Neural cell (in vitro differentiated cells): ENCODE results near the gene BNIPL. TPM values are rescaled to one million over a fixed set of nuclear protein-coding genes. Genes with fewer than 3 reads are reported as not detected.

Experiments used
- H2AFZ ChIP-seq: fragments of 200-600, 300-800 bp; sonication (generic), shearing (Covaris generic); 2 replicates; pipeline ENCODE4 v1.6.0; 2014; ENCODE audit warnings: low read depth, mild to moderate bottlenecking, antibody characterized with exemption, low read length, moderate library complexity
- H3F3A ChIP-seq: fragments of 200-600 bp; shearing (Covaris generic); 2 replicates; pipeline ENCODE4 v1.6.1; 2016; ENCODE audit warnings: mild to moderate bottlenecking, moderate library complexity, mixed read lengths, antibody characterized with exemption, low read length; ENCODE audit not compliant: insufficient read depth, poor library complexity, severe bottlenecking
- H3K27ac ChIP-seq: fragments of 200-600, 300-800 bp; sonication (generic), shearing (Covaris generic); 2 replicates; pipeline ENCODE4 v1.5.1; 2014; ENCODE audit warnings: mild to moderate bottlenecking, low read length, moderate library complexity
- H3K27me3 ChIP-seq: fragments of 300-800, 200-600 bp; sonication (generic), shearing (Covaris generic); 2 replicates; pipeline ENCODE4 v1.6.0; 2014; ENCODE audit warnings: mild to moderate bottlenecking, low read depth, low read length, moderate library complexity; ENCODE audit not compliant: insufficient read depth
- H3K36me3 ChIP-seq: fragments of 300-800, 200-600 bp; sonication (generic), shearing (Covaris generic); 2 replicates; pipeline ENCODE4 v1.5.1; 2014; ENCODE audit warnings: mild to moderate bottlenecking, antibody characterized with exemption, low read length, moderate library complexity; ENCODE audit not compliant: insufficient read depth
- H3K4me2 ChIP-seq: fragments of 300-800, 200-600 bp; sonication (generic), shearing (Covaris generic); 2 replicates; pipeline ENCODE4 v1.6.0; 2014; ENCODE audit warnings: mild to moderate bottlenecking, low read length
- H3K4me3 ChIP-seq: fragments of 300-800, 200-600 bp; sonication (generic), shearing (Covaris generic); 2 replicates; pipeline ENCODE4 v1.5.1; 2014; ENCODE audit warnings: mild to moderate bottlenecking, low read length, moderate library complexity
- H3K79me2 ChIP-seq: fragments of 200-600 bp; shearing (Covaris generic); replicated peaks from 2 replicates; pipeline ENCODE4 v1.6.0; 2014; ENCODE audit warnings: mild to moderate bottlenecking, low read length, moderate library complexity; ENCODE audit not compliant: insufficient read depth
- H3K9ac ChIP-seq: fragments of 300-800, 200-600 bp; sonication (generic), shearing (Covaris generic); 2 replicates; pipeline ENCODE4 v1.6.1; 2016; ENCODE audit warnings: mild to moderate bottlenecking, low read length, mixed read lengths
- H3K9me2 ChIP-seq: fragments of 200-600 bp; shearing (Covaris generic); 2 replicates; pipeline ENCODE4 v1.6.1; 2016; ENCODE audit warnings: mild to moderate bottlenecking, low read length, mixed read lengths; ENCODE audit not compliant: insufficient read depth
- H3K9me3 ChIP-seq: fragments of 200-600, 300-800 bp; sonication (generic), shearing (Covaris generic); 2 replicates; pipeline ENCODE4 v1.6.1; 2016; ENCODE audit warnings: mild to moderate bottlenecking, mixed run types, low read length, moderate library complexity, mixed read lengths
- H4K20me1 ChIP-seq: fragments of 200-600 bp; shearing (Covaris generic); 2 replicates; pipeline ENCODE4 v1.6.1; 2016; ENCODE audit warnings: mild to moderate bottlenecking, mixed run types; ENCODE audit not compliant: insufficient read depth
- EP300 ChIP-seq: fragments of 450-650 bp; conservative IDR thresholded peaks from 2 replicates; pipeline ENCODE4 v1.6.1; 2014; ENCODE audit warnings: antibody characterized with exemption, mild to moderate bottlenecking, moderate library complexity; ENCODE audit not compliant: poor library complexity, severe bottlenecking
- EZH2 ChIP-seq: fragments of 200-600, 300-800 bp; shearing (Covaris generic), sonication (generic); IDR thresholded peaks from 2 replicates; pipeline ENCODE4 v1.6.1; 2014; ENCODE audit warnings: antibody characterized with exemption, low read length, borderline replicate concordance, mild to moderate bottlenecking; ENCODE audit not compliant: insufficient read depth, poor library complexity, severe bottlenecking
- MXI1 ChIP-seq: fragments of 450-650 bp; conservative IDR thresholded peaks from 2 replicates; pipeline ENCODE4 v1.6.1; 2014; ENCODE audit warnings: antibody characterized with exemption, mild to moderate bottlenecking; ENCODE audit not compliant: poor library complexity, severe bottlenecking
- POLR2AphosphoS5 ChIP-seq: IDR thresholded peaks from 2 replicates; pipeline ENCODE4 v1.6.1; 2012
- RAD21 ChIP-seq: fragments of 450-650 bp; conservative IDR thresholded peaks from 2 replicates; pipeline ENCODE4 v1.6.1; 2014; ENCODE audit warnings: antibody characterized with exemption, mild to moderate bottlenecking, moderate library complexity
- SMC3 ChIP-seq: fragments of 450-650 bp; conservative IDR thresholded peaks from 2 replicates; pipeline ENCODE4 v1.6.1; 2014; ENCODE audit warnings: antibody characterized with exemption, mild to moderate bottlenecking, moderate library complexity; ENCODE audit not compliant: poor library complexity
- TAF1 ChIP-seq: IDR thresholded peaks from 2 replicates; pipeline ENCODE4 v1.6.1; 2012; ENCODE audit warnings: low read depth
- polyA plus RNA-seq: library from polyadenylated mRNA; depleted of rRNA; stranded (reverse); fragments of >200 nt; gene quantifications from 2 replicates; pipeline ENCODE4 v1.2.3, GENCODE V29; 2014
- TF ChIP-seq, protein P1 (sequence below): IDR thresholded peaks from 2 replicates; pipeline ENCODE4 v1.6.1; 2012; ENCODE audit warnings: borderline replicate concordance
- TF ChIP-seq, protein P2 (sequence below): fragments of 450-650 bp; IDR thresholded peaks from 2 replicates; pipeline ENCODE4 v1.5.1; 2014; ENCODE audit warnings: antibody characterized with exemption, mild to moderate bottlenecking, moderate library complexity; ENCODE audit not compliant: poor library complexity, severe bottlenecking

BNIPL gene
- polyA plus RNA-seq, 1 donor from 2014 or later = 0.33 TPM

DNA sequence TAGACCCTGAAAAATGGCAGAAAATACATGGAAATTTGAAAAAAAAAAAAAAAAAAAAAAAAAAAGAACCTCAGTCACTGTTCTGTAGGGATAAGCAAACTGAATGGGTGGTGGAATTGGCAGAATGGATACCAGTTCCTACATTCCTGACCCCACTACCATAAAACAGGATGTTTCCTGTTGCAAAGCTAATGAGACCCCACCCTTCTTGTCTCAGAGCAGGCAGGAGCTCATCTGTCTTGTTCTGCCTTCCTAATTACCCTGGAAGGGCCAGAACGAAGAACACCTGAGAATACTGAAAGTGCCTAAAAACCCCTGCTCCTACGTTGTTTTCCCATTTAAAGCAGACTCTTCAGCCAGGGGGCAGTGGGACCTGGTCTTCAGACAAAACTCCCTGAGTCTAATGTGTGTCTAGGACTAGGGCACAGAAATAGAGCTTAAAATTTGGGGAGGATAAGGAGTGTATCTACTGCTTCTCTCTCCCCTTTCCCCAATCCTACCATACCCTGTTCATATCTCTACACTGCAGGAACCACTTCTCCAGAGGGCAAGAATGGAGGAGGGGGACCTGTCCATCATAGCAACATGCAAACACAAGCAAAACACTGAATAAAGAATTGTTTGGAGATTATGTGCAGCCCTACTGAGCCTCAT lies 15.1 kb downstream of the BNIPL start:
- H3K27ac ChIP-seq = no peak overlapping the region

DNA sequence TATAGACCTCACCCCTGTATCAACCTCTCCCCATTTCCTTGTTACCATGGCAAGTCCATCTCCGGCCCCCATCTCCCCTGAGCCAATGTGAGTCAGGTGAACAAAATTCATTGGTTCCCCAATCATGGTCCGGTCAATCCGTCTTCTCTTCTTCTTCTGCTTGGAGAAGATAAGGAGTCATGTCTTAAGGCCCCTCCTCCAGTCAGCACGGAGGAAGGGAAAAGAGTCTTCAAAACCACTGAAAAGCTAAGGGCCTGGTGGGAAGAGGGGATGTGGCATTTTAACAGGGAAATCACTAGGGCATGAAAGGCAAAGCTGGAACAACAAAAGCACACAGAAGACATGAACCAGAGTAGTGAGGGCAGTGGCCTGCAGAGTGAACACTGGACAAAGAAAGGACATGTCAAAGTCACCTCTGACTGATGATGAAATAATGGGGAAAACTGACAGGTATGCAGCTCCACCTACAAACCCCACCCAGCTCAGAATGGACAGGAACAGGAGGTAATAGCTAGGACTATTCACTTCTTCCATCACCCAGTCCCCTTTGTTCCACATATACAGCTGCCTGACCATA lies 18.7 kb downstream of the BNIPL start:
- Histone ChIP-seq H3K9ac (no peak overlapping the region), H3K4me2 (no peak overlapping the region), H4K20me1 (no peaks in the 10 kb centered on the region), H3K4me3 (no peak overlapping the region), H3K27me3 (no peaks in the 10 kb centered on the region), H2AFZ (no peak overlapping the region), H3K9me2 (no peaks in the 10 kb centered on the region), H3K9me3 (no peaks in the 10 kb centered on the region), H3K79me2 (peaks cover 36% of the 10 kb centered on the region), H3F3A (no peaks in the 10 kb centered on the region), H3K36me3 (peaks cover 4% of the 10 kb centered on the region), H3K27ac (no peak overlapping the region)
- TF ChIP-seq, protein P1, sequence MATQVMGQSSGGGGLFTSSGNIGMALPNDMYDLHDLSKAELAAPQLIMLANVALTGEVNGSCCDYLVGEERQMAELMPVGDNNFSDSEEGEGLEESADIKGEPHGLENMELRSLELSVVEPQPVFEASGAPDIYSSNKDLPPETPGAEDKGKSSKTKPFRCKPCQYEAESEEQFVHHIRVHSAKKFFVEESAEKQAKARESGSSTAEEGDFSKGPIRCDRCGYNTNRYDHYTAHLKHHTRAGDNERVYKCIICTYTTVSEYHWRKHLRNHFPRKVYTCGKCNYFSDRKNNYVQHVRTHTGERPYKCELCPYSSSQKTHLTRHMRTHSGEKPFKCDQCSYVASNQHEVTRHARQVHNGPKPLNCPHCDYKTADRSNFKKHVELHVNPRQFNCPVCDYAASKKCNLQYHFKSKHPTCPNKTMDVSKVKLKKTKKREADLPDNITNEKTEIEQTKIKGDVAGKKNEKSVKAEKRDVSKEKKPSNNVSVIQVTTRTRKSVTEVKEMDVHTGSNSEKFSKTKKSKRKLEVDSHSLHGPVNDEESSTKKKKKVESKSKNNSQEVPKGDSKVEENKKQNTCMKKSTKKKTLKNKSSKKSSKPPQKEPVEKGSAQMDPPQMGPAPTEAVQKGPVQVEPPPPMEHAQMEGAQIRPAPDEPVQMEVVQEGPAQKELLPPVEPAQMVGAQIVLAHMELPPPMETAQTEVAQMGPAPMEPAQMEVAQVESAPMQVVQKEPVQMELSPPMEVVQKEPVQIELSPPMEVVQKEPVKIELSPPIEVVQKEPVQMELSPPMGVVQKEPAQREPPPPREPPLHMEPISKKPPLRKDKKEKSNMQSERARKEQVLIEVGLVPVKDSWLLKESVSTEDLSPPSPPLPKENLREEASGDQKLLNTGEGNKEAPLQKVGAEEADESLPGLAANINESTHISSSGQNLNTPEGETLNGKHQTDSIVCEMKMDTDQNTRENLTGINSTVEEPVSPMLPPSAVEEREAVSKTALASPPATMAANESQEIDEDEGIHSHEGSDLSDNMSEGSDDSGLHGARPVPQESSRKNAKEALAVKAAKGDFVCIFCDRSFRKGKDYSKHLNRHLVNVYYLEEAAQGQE = no peak
- TF ChIP-seq, protein P2, sequence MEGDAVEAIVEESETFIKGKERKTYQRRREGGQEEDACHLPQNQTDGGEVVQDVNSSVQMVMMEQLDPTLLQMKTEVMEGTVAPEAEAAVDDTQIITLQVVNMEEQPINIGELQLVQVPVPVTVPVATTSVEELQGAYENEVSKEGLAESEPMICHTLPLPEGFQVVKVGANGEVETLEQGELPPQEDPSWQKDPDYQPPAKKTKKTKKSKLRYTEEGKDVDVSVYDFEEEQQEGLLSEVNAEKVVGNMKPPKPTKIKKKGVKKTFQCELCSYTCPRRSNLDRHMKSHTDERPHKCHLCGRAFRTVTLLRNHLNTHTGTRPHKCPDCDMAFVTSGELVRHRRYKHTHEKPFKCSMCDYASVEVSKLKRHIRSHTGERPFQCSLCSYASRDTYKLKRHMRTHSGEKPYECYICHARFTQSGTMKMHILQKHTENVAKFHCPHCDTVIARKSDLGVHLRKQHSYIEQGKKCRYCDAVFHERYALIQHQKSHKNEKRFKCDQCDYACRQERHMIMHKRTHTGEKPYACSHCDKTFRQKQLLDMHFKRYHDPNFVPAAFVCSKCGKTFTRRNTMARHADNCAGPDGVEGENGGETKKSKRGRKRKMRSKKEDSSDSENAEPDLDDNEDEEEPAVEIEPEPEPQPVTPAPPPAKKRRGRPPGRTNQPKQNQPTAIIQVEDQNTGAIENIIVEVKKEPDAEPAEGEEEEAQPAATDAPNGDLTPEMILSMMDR = no peak
- TF ChIP-seq MXI1 = no peak
- TF ChIP-seq RAD21 = no peak
- TF ChIP-seq POLR2AphosphoS5 = no peak
- TF ChIP-seq SMC3 = no peak
- TF ChIP-seq TAF1 = no peak
- no peak for TF ChIP-seq EP300
- TF ChIP-seq EZH2 = no peak

More for the DNA sequence above, 15.1 kb downstream of the BNIPL start:
- TF ChIP-seq, protein P2 = no peak
- TF ChIP-seq, protein P1 = no peak
- TF ChIP-seq TAF1 = no peak
- no peak for TF ChIP-seq MXI1
- TF ChIP-seq RAD21 = no peak
- TF ChIP-seq POLR2AphosphoS5 = no peak
- Histone ChIP-seq H3K27me3 (no peaks in the 10 kb centered on the region), H2AFZ (no peak overlapping the region), H3K79me2 (peaks cover 6% of the 10 kb centered on the region), H3F3A (no peaks in the 10 kb centered on the region), H3K9me2 (no peaks in the 10 kb centered on the region), H3K9ac (no peak overlapping the region), H4K20me1 (no peaks in the 10 kb centered on the region), H3K36me3 (peaks cover 4% of the 10 kb centered on the region), H3K9me3 (no peaks in the 10 kb centered on the region), H3K4me2 (no peak overlapping the region), H3K4me3 (no peak overlapping the region)
